Measurements from ENCODE around the gene IFT57.

GRCh38 chr3:108122276-108122675, 99.9 kb downstream of the IFT57 start:
- TF ChIP-seq POLR2A (IDR thresholded peaks at IDR 0.05): no peak
- TF ChIP-seq CTCF (IDR thresholded peaks at IDR 0.05): no peak
